DMS53 (cell line): Measurements from ENCODE around the gene GALNT2.
A peak's percentile ranks its signal among the peaks of the same experiment; 100 is the strongest.

ENCODE experiments used
- DNase-seq: peaks from one replicate; lab custom pipeline; 2025; lab: John Stamatoyannopoulos, UW

GALNT2 gene

DNA sequence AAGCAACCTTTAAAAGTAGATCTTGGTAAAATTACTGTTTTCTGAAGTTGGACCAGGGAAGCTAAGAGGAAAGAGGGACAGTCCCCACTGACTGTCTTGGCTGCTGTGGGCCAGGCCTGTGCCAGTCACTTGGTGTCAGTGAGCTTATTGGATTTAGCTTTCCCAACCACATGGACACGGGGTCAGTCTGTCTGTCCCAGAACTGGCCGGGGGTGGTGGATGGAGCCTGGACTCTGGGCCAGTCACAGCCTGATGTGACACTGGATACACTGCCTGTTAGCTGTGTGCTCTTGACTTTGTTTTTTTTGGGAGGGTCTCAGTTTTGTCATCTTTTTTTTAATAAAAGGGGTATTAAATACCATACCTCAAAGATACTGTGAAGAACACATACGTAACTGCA is 96.7 kb downstream of the GALNT2 start:
- no peak for DNase-seq

- no peak for DNase-seq
These were observed 98.5 kb downstream of the GALNT2 start for GRCh38 chr1:230165536-230165935.

DNA sequence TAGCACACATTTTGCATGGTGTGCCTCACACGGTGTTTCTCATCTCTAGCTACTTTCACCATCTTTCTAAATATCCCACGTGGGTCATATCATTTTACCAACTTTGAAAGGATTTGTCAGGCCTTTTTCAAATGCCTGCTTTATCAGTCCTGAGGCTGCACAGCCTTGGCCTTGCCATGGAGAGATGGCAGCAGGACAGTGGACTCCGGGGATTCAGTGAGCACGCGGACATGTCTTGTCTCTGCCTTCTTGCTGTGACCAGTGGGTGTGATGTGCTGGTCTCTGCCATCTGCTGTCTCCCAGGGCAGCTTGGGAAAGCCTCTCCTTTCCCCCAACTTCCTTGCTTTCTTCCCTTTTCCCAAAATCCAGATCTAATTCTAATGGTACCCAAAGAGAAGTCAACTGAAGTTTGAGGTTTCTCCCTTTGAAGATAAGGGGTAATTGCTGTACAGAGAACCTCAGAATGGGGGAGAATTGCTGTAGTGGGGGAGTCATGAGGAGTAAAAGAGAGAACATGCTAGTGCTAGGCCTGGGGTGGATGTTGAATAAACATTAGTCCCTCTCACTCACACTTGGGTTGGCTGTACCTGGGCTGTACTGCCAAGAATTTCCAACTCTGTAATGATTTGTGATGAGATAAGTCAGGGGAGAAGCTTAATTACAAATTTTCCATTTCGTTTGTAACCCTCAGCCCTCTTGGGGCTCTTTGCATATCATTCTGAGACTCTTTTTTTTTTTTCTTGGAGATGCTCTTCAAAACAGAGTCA is 99.5 kb downstream of the GALNT2 start:
- no peak for DNase-seq

DNA sequence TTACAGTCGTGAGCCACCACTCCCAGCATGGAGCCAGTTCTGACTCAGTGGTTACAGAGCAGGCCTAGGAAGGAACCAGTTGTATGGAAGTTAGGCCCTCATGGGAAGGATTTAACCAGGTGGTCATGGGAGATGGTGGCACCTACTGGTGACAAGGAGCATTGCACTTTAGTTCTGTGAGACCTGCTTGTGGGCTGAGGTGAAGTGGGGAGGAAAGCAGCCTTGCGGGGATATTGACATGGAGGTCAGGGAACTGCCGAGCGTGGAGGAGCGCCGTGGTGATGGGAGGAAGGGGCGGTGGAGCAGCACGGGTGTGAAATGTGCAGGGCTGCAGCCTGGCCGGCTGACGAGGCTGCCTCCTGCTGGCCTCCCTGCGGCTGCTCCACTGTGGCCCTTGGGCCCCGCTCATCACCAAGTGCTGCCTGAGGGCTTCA is 100.4 kb downstream of the GALNT2 start:
- peak; percentile 85 for DNase-seq

- DNase-seq = no peak
These were observed 102.6 kb downstream of the GALNT2 start for GRCh38 chr1:230169454-230170152.

DNA sequence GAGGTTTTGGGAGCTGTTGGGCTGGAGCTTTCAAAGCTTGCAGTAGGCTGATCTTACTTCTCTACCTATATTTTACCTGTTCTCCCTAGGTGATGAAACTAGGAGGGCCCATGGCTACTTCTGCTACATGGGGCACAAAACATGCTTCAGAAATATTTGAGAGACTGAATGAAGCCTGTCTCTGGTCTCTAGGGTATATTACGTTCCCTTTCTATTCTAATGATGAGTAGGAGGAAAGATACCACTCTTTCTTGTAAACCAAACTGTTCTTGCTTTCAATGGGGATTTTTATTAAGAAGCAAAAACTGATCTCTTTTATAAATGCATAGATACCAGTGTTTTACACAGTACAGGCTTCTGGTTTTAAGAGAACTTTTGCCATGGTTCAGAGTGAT is 103.1 kb downstream of the GALNT2 start:
- no peak for DNase-seq

- DNase-seq = no peak
These were observed 103.6 kb downstream of the GALNT2 start for GRCh38 chr1:230170622-230171021.

GRCh38 chr1:230171356-230172015 is 104.4 kb downstream of the GALNT2 start:
- DNase-seq = no peak

DNA sequence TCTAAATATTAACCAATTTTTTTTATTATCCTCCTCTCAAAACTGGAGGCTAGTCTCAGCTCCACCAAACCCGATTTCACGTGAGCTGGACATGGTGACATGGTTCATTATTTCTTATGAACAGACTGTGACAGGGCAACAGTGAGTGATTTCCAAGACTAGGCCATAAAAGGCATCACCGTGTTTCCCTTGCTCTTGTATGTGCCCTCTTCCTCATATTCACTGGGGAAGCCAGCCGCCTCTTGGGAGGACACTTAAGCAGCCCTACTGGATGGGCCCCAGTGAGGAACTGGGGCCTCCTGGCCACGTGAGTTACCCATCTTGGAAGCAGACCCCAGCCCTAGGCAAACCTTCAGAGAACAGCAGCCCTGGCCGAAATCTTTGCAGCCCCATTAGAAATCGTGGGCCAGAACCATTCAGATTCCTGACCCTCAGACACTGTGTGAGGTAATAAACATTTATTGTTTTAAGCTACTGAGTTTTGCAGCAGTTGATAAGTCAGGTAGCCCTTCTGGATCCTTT is 105.0 kb downstream of the GALNT2 start:
- DNase-seq = no peak

DNA sequence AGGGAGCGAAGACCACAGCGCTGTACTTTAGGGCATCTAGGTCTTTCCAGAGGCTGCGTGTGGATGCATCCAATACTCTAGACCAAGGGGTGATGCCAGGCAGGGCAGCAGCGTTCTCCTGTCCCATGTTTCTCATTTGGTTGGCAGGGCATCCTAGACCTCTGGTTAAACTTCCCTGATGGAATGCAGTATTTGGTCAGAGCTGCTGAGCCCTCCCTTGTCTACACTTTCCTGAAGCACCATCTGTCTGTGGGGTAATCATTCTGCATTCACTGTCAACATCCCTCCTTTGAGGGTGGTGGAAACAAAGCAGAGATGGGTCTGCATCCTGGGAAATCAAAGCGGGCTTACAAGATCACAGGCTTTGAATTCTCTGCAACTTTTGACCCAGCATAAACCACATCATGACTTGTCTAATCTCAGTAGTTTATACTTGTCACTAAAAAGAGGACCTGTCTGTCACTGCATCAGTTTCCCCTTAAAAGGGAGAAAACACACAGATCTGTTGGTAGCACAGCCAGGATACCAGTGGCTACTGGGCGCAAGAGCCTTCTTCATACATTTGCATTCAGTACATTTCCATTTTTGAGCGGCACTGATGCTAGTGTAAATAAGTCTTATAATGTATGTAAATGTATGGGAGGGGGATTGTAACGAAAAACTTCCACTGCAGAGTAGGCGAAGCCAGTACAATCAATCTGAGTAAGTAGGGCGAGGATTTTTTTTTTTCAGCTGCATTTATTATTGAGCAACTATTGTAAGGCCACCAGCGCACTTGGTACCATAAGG is 106.3 kb downstream of the GALNT2 start:
- DNase-seq = no peak

DNA sequence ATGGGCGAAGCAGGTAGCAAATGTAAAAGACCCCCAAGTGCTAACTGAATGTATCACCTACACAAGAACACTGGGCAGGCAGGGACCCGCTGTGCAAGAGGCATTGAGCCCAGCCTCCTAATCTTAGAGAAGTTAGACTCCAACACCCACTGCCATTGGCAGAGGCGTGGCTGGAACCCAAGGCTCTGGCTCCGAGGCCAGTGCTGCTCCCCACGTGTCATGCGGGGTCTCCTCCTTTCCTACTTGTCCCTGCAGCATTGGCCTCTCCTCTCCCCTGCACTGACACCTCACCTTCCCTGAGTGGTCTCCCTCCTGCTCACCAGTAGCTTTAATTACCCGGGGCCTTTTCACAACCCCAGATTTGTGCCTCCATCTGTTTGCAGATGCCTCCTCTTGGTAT is 107.0 kb downstream of the GALNT2 start:
- DNase-seq = no peak

GRCh38 chr1:230174471-230175162 is 107.6 kb downstream of the GALNT2 start:
- no peak for DNase-seq

DNA sequence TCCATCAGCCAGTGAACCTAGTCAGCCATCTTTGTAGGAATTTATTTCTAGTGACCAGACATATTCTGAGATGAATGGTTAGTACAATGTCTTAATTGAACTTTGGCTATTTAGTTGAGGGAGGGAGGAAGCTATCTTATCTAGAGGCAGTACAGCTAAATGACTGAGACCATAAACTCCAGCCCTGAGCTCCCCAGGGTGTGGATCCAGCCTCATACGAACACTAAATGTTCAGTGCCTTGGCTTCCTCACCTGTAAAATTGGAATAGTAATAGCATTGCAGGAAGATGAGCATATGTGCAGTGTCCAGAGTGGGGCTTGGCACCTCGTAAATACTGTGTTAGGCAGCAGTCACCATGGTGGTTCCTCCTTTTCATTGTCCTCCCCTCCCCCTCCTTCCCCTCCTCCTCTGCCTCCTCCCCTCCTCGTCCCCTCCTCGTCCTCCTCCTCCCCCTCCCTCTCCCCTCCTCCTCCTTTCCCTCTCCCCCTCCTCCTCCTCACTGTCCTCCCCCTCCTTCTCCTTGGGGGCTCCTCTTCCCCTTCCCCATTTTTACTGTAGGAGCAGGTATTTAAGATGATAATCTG is 108.2 kb downstream of the GALNT2 start:
- no peak for DNase-seq

- no peak for DNase-seq
These were observed 108.8 kb downstream of the GALNT2 start for GRCh38 chr1:230175839-230176238.

DNA sequence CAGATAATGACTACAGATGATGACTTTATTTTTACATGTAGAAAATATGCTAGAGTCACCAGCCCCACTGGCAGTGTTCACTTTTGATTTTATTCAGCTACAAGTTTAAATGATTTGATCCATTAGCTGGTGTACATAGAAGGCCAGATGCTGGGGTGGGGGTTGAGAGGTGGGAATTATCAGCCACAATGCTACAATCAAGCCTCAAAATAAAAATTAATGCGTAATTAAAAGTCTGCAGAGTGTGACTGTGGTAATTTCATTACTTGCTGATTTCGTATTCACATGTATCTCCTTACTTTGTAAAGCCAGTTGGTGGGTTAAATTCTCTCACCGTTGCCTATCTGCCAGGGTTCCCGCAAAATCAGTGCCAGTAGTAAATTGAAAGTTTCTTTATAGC is 109.3 kb downstream of the GALNT2 start:
- DNase-seq = no peak

DNA sequence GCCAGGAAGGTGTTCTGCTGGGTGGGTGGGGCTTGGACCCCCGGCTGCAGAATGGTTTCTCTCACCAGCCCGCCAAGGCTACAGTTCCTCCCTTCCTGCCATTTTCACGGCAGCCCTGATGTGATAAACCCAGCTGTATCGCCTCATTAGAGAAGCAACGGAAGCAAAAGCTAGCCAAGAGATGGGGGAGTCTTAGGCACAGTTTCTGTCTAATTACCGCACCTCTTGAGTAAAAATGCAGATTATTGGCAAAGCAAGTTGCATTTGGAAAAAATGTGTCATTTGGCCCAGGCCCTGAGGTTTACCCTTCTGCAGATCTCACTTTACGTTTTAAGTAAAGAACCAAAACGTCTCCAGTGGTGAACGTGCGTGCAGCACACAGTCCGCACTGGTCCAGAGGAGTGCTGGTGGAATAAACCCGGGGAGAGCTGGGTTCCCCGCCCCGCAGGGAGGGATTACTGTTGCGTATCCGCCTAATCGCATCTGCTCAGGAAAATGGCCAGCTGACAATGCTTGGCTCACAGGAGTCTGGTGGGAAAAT is 109.9 kb downstream of the GALNT2 start:
- DNase-seq = no peak

GRCh38 chr1:230179249-230179648 is 112.2 kb downstream of the GALNT2 start:
- no peak for DNase-seq

DNA sequence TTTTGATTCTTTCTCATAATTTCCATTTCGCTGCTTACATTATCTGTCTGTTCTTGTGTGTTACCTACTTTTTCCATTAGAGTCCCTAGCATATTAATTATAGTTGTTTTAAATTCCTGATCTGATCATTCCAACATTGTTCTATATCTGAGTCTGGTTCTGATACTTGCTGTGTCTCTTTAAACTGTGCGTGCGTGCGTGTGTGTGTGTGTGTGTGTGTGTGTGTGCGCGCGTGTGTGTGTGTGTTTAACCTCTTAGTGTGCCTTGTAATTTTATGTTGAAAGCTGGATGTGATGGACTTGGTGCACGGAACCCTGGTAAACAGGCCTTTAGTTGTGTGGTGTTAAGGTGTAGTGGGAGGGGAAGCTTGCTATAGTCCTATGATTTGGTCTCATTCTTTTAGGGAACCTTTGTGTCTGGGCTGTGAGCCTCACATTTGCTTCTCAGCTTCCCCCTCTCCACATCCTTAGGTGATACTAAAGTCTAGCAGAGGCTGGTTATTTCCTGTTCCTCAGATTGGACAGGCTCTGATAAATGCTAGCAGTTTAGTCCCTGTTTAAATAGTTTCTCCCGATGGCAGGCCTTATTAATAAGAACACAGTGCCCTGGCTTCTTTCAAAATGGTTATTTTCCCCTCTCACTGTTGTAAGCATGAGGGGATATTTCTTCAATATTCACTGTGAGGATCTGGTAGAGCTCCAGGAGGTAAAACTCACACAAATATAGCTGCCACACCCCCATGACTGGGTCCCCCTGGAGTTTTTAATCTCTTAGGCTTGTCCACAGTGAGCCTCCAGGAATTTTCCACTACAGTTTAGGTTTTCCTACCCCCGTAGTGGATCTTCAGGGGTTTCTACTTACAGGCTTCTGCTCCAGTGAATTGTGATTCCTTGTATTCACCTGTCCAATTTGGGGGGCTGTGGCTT is 118.3 kb downstream of the GALNT2 start:
- peak; percentile 85 for DNase-seq

DNA sequence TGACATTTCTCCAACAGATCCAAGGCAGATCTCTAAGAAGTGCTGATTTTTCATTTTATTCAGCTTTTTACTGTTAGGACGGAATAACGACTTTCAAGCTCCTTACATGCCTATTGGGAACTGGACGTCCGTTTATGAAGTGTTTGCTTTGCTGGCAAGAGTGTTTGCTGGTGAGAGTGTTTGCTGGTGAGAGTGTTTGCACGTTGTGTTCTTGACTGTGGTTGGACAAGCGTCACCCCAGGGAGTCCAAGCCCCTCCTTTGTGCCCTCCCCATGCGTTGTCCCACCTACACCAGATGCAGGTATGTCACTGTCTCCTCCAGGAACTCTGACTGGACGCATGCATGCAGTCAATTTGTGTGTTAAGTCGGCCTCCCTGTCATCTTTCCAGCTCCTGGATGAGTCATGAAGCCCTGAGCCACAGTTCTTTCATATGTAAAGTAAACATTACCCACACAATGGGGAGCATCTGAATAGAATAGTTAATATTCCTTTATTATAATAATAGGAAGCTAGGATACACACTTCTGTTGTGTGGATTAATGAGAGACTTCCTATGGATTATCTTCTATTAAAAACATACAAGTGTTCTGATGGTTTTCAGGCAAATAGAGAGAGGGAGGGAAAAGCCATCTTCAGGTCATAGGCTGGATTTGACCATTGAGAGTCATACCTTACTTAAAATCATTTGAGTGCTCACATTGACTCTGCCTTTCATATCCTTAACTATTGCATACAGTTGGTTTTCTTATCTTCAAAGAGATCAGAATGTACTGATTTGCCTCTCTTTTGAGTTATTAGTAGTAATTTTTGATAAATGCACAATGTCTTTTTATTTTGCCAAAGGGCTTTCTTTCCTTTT is 119.2 kb downstream of the GALNT2 start:
- peak; percentile 100 for DNase-seq
